ENCODE data around the gene NTS. TPM values are rescaled to one million over a fixed set of nuclear protein-coding genes. Genes with fewer than 3 reads are reported as not detected.

Gene NTS
- total RNA-seq: not detected

GRCh38 chr12:85874031-85874461 is at the start of gene NTS:
Gene NTS, plus strand, starts transcription at chr12:85874295. Its CDS starts 109 bp downstream, at chr12:85874404.
- Mint-ChIP-seq H3K27ac (no peak within 1 kb of the TSS), H3K4me3 (no peak within 1 kb of the TSS), H3K36me3 (ENCODE audit: low read depth) (no peaks in the 10 kb centered on the region), H3K27me3 (ENCODE audit: low read depth) (peaks cover 2% of the 10 kb centered on the region), H3K9me3 (no peaks in the 10 kb centered on the region), H3K4me1 (ENCODE audit: low read depth) (no peaks in the 10 kb centered on the region)
- intact Hi-C loops (cut with micrococcal nuclease): loop anchor here (2.0 kb wide), 1 partner anchor 797 kb away; no protein-coding TSS in a partner anchor
- DNase-seq: no peak
- CTCF ChIA-PET: no interaction called here

GRCh38 chr12:85825746-85826145 is 48.3 kb upstream of the NTS start:
- Mint-ChIP-seq H3K36me3 (ENCODE audit: low read depth) (no peaks in the 10 kb centered on the region), H3K4me1 (ENCODE audit: low read depth) (no peaks in the 10 kb centered on the region), H3K27ac (no peak overlapping the region), H3K27me3 (ENCODE audit: low read depth) (no peaks in the 10 kb centered on the region), H3K9me3 (peaks cover 4% of the 10 kb centered on the region), H3K4me3 (no peak overlapping the region)
- intact Hi-C loops (cut with micrococcal nuclease): no loop called here
- no peak for DNase-seq
- CTCF ChIA-PET: no interaction called here

GRCh38 chr12:85828576-85828975 is 45.5 kb upstream of the NTS start:
- no peaks in the 10 kb centered on the region for H3K36me3 Mint-ChIP-seq (ENCODE audit: low read depth)
- no peak overlapping the region for H3K4me3 Mint-ChIP-seq
- H3K27me3 Mint-ChIP-seq (ENCODE audit: low read depth): no peaks in the 10 kb centered on the region
- intact Hi-C loops (cut with micrococcal nuclease): no loop called here
- CTCF ChIA-PET: no interaction called here
- H3K9me3 Mint-ChIP-seq: no peaks in the 10 kb centered on the region
- no peak overlapping the region for H3K27ac Mint-ChIP-seq
- no peak for DNase-seq
- no peaks in the 10 kb centered on the region for H3K4me1 Mint-ChIP-seq (ENCODE audit: low read depth)

GRCh38 chr12:85829391-85829790 is 44.7 kb upstream of the NTS start:
- no peaks in the 10 kb centered on the region for H3K9me3 Mint-ChIP-seq
- no peak overlapping the region for H3K27ac Mint-ChIP-seq
- DNase-seq: no peak
- H3K4me1 Mint-ChIP-seq (ENCODE audit: low read depth): no peaks in the 10 kb centered on the region
- H3K4me3 Mint-ChIP-seq: no peak overlapping the region
- H3K27me3 Mint-ChIP-seq (ENCODE audit: low read depth): no peaks in the 10 kb centered on the region
- no peaks in the 10 kb centered on the region for H3K36me3 Mint-ChIP-seq (ENCODE audit: low read depth)
- intact Hi-C loops (cut with micrococcal nuclease): no loop called here
- CTCF ChIA-PET: no interaction called here

- Mint-ChIP-seq H3K4me3 (no peak overlapping the region), H3K27ac (no peak overlapping the region), H3K36me3 (ENCODE audit: low read depth) (no peaks in the 10 kb centered on the region), H3K27me3 (ENCODE audit: low read depth) (peaks cover 2% of the 10 kb centered on the region), H3K4me1 (ENCODE audit: low read depth) (no peaks in the 10 kb centered on the region), H3K9me3 (no peaks in the 10 kb centered on the region)
- no peak for DNase-seq
- CTCF ChIA-PET: no interaction called here
- intact Hi-C loops (cut with micrococcal nuclease): no loop called here
Observed at GRCh38 chr12:85831327-85831990, 42.6 kb upstream of the NTS start.

GRCh38 chr12:85833579-85833978 is 40.5 kb upstream of the NTS start:
- Mint-ChIP-seq H3K4me1 (ENCODE audit: low read depth) (no peaks in the 10 kb centered on the region), H3K4me3 (no peak overlapping the region), H3K9me3 (no peaks in the 10 kb centered on the region), H3K27ac (no peak overlapping the region), H3K27me3 (ENCODE audit: low read depth) (peaks cover 2% of the 10 kb centered on the region), H3K36me3 (ENCODE audit: low read depth) (no peaks in the 10 kb centered on the region)
- CTCF ChIA-PET: no interaction called here
- intact Hi-C loops (cut with micrococcal nuclease): no loop called here
- DNase-seq: no peak

GRCh38 chr12:85834378-85834777 is 39.7 kb upstream of the NTS start:
- CTCF ChIA-PET: no interaction called here
- Mint-ChIP-seq H3K27me3 (ENCODE audit: low read depth) (peaks cover 2% of the 10 kb centered on the region), H3K4me3 (no peak overlapping the region), H3K9me3 (no peaks in the 10 kb centered on the region), H3K4me1 (ENCODE audit: low read depth) (no peaks in the 10 kb centered on the region), H3K27ac (no peak overlapping the region), H3K36me3 (ENCODE audit: low read depth) (no peaks in the 10 kb centered on the region)
- DNase-seq: no peak
- intact Hi-C loops (cut with micrococcal nuclease): no loop called here

GRCh38 chr12:85835426-85836196 is 38.5 kb upstream of the NTS start:
- peaks cover 2% of the 10 kb centered on the region for H3K27me3 Mint-ChIP-seq (ENCODE audit: low read depth)
- no peak for DNase-seq
- H3K27ac Mint-ChIP-seq: no peak overlapping the region
- H3K9me3 Mint-ChIP-seq: no peaks in the 10 kb centered on the region
- H3K4me1 Mint-ChIP-seq (ENCODE audit: low read depth): no peaks in the 10 kb centered on the region
- intact Hi-C loops (cut with micrococcal nuclease): no loop called here
- H3K4me3 Mint-ChIP-seq: no peak overlapping the region
- CTCF ChIA-PET: interaction anchor here (1.0 kb wide), 1 partner anchor 16 kb away, joined by 3 read pairs; no protein-coding TSS in a partner anchor
- H3K36me3 Mint-ChIP-seq (ENCODE audit: low read depth): no peaks in the 10 kb centered on the region

GRCh38 chr12:85836197-85837090 is 37.7 kb upstream of the NTS start, which contains the start of gene RASSF9:
Gene RASSF9, minus strand, starts transcription at chr12:85836409. Its CDS starts 208 bp downstream, at chr12:85836201.
- H3K27ac Mint-ChIP-seq: no peak within 1 kb of the TSS
- no peaks in the 10 kb centered on the region for H3K9me3 Mint-ChIP-seq
- H3K27me3 Mint-ChIP-seq (ENCODE audit: low read depth): peaks cover 2% of the 10 kb centered on the region
- CTCF ChIA-PET: interaction anchor here (0.8 to 1.0 kb wide), 2 partner anchors 15 to 35 kb away, joined by 3 read pairs; no protein-coding TSS in a partner anchor
- no peaks in the 10 kb centered on the region for H3K4me1 Mint-ChIP-seq (ENCODE audit: low read depth)
- intact Hi-C loops (cut with micrococcal nuclease): no loop called here
- no peak within 1 kb of the TSS for H3K4me3 Mint-ChIP-seq
- H3K36me3 Mint-ChIP-seq (ENCODE audit: low read depth): no peaks in the 10 kb centered on the region
- DNase-seq: no peak

GRCh38 chr12:85843606-85844310 is 30.3 kb upstream of the NTS start:
- CTCF ChIA-PET: no interaction called here
- Mint-ChIP-seq H3K27me3 (ENCODE audit: low read depth) (no peaks in the 10 kb centered on the region), H3K27ac (no peak overlapping the region), H3K9me3 (no peaks in the 10 kb centered on the region), H3K4me1 (ENCODE audit: low read depth) (no peaks in the 10 kb centered on the region), H3K36me3 (ENCODE audit: low read depth) (no peaks in the 10 kb centered on the region), H3K4me3 (no peak overlapping the region)
- intact Hi-C loops (cut with micrococcal nuclease): no loop called here
- no peak for DNase-seq

- H3K27me3 Mint-ChIP-seq (ENCODE audit: low read depth): no peaks in the 10 kb centered on the region
- no peak overlapping the region for H3K27ac Mint-ChIP-seq
- H3K36me3 Mint-ChIP-seq (ENCODE audit: low read depth): no peaks in the 10 kb centered on the region
- H3K4me3 Mint-ChIP-seq: no peak overlapping the region
- intact Hi-C loops (cut with micrococcal nuclease): no loop called here
- no peak for DNase-seq
- H3K9me3 Mint-ChIP-seq: no peaks in the 10 kb centered on the region
- no peaks in the 10 kb centered on the region for H3K4me1 Mint-ChIP-seq (ENCODE audit: low read depth)
- CTCF ChIA-PET: no interaction called here
Observed at GRCh38 chr12:85849344-85849743, 24.8 kb upstream of the NTS start.

- Mint-ChIP-seq H3K27me3 (ENCODE audit: low read depth) (no peaks in the 10 kb centered on the region), H3K27ac (no peak overlapping the region), H3K4me3 (no peak overlapping the region), H3K4me1 (ENCODE audit: low read depth) (no peaks in the 10 kb centered on the region), H3K36me3 (ENCODE audit: low read depth) (no peaks in the 10 kb centered on the region), H3K9me3 (peaks cover 1% of the 10 kb centered on the region)
- intact Hi-C loops (cut with micrococcal nuclease): no loop called here
- DNase-seq: no peak
- CTCF ChIA-PET: interaction anchor here (2.5 kb wide), 1 partner anchor 12 kb away, joined by 17 read pairs; no protein-coding TSS in a partner anchor
Observed at GRCh38 chr12:85855305-85855704, 18.8 kb upstream of the NTS start.

Data from activated naive CD4-positive, alpha-beta T cell treated with anti-CD3 and anti-CD28 coated beads for 36 hours (primary cell).